K562 (cell line): ENCODE results near the gene GMPR. TPM values are rescaled to one million over a fixed set of nuclear protein-coding genes. Genes with fewer than 3 reads are reported as not detected.

Source experiments
- E2F3 ChIP-seq: fragments of 250-450 bp; sonication (Bioruptor Pico); IDR thresholded peaks from 2 replicates; pipeline ENCODE4 v1.4.0; 2020; ENCODE audit warnings: mild to moderate bottlenecking
- EP300 ChIP-seq: IDR thresholded peaks from 2 replicates; pipeline ENCODE4 v1.6.1; 2012; ENCODE audit warnings: low read length, improper control_type of control experiment
- GTF2A2 ChIP-seq: IDR thresholded peaks from 2 replicates; pipeline ENCODE4 v1.6.1; 2016; ENCODE audit warnings: mild to moderate bottlenecking, missing genetic modification characterization, missing compliant biosample characterization
- HDAC6 ChIP-seq: IDR thresholded peaks from 2 replicates; pipeline ENCODE4 v1.6.1; 2012; ENCODE audit warnings: low read depth, mild to moderate bottlenecking, control low read depth, inconsistent platforms, low read length, moderate library complexity
- MTA1 ChIP-seq: fragments of 450-650 bp; IDR thresholded peaks from 2 replicates; pipeline ENCODE4 v1.6.1; 2017; ENCODE audit warnings: borderline replicate concordance
- NFRKB ChIP-seq: fragments of 450-650 bp; IDR thresholded peaks from 2 replicates; pipeline ENCODE4 v1.6.1; 2016; ENCODE audit warnings: low read depth
- RBFOX2 ChIP-seq: fragments of 200-400 bp; formaldehyde crosslinking; IDR thresholded peaks from 2 replicates; pipeline ENCODE4 v1.6.1; 2017; ENCODE audit warnings: low read depth, mild to moderate bottlenecking, low read length, moderate library complexity
- SIN3A ChIP-seq, 2 experiments: fragments of 150-350 bp in 1 of 2; IDR thresholded peaks; 2 replicates each; pipeline ENCODE4 v1.6.1; 2011 to 2016; ENCODE audit warnings: borderline replicate concordance in 2 of 2, low read depth in 2 of 2, low read length in 2 of 2, mild to moderate bottlenecking in 2 of 2, moderate library complexity in 2 of 2; ENCODE audit not compliant: control insufficient read depth in 1 of 2
- YY1 ChIP-seq, 3 experiments: IDR thresholded peaks; 2 replicates each; pipeline ENCODE4 v1.6.1; 2011; ENCODE audit warnings: low read length in 2 of 3, mild to moderate bottlenecking in 2 of 3, moderate library complexity in 2 of 3, borderline replicate concordance in 1 of 3, control low read depth in 1 of 3, low read depth in 1 of 3; ENCODE audit not compliant: insufficient read depth in 3 of 3, insufficient replicate concordance in 2 of 3, control insufficient read depth in 1 of 3, insufficient read length in 1 of 3; ENCODE audit errors: extremely low read depth in 1 of 3
- ZBTB8A ChIP-seq: fragments of 450-650 bp; IDR thresholded peaks from 2 replicates; pipeline ENCODE4 v1.6.1; 2018; ENCODE audit warnings: mild to moderate bottlenecking, moderate library complexity; ENCODE audit not compliant: partially characterized antibody
- ZNF384 ChIP-seq: IDR thresholded peaks from 2 replicates; pipeline ENCODE4 v1.6.1; 2012; ENCODE audit warnings: low read depth, low read length, improper control_type of control experiment
- ZNF695 ChIP-seq: fragments of 450-650 bp; formaldehyde crosslinking; IDR thresholded peaks from 2 replicates; pipeline ENCODE4 v1.4.0; 2020; ENCODE audit warnings: mild to moderate bottlenecking, moderate library complexity
- polyA plus RNA-seq, 8 experiments: library from polyadenylated mRNA; depleted of rRNA in 4 of 8; stranded (reverse) in 5 of 8; unstranded in 3 of 8; fragments of >200 nt; fragmentation: Nextera tagmentation in 2 of 8; fragmentation: Illumina TruSeq in 1 of 8; extraction: Ambion mirVana in 2 of 8; extraction: Trizol in 1 of 8; gene quantifications; 2 replicates each; pipeline versions ENCODE4 v1.2.1 to v1.2.3, GENCODE V29; 2011 to 2014; ENCODE audit warnings: inconsistent platforms in 1 of 8, missing spikeins in 1 of 8
- total RNA-seq, 7 experiments: library from RNA; depleted of rRNA in 6 of 7; stranded (reverse); fragments of >200 nt in 6 of 7; fragmentation: Illumina TruSeq in 2 of 7; extraction: Trizol in 2 of 7; gene quantifications; 2 replicates each; pipeline versions ENCODE4 v1.2.1 to v1.2.3, GENCODE V29; 2011 to 2021; ENCODE audit warnings: low replicate concordance in 1 of 7
- TF ChIP-seq, protein P1 (sequence below): fragments of 450-650 bp; formaldehyde crosslinking; IDR thresholded peaks from 2 replicates; pipeline ENCODE4 v1.4.0; 2020; ENCODE audit warnings: mild to moderate bottlenecking
- TF ChIP-seq, protein P2 (sequence below): fragments of 250-450 bp; sonication (Bioruptor Pico); IDR thresholded peaks from 2 replicates; pipeline ENCODE4 v1.5.0; 2020; ENCODE audit warnings: mild to moderate bottlenecking
- TF ChIP-seq, protein P3 (sequence below): fragments of 450-650 bp; formaldehyde crosslinking; IDR thresholded peaks from 2 replicates; pipeline ENCODE4 v1.4.0; 2020; ENCODE audit warnings: mild to moderate bottlenecking, moderate library complexity
- TF ChIP-seq, protein P4 (sequence below): fragments of 450-650 bp; formaldehyde crosslinking; IDR thresholded peaks from 2 replicates; pipeline ENCODE4 v1.4.0; 2020; ENCODE audit warnings: mild to moderate bottlenecking, moderate library complexity
- TF ChIP-seq, protein P5 (sequence below), 2 experiments: fragments of 450-650 bp in 1 of 2; sonication (generic) in 1 of 2; formaldehyde crosslinking; conservative IDR thresholded peaks; 2 replicates each; pipeline versions ENCODE4 v1.4.0 to v1.8.1; 2020 to 2022; ENCODE audit warnings: mild to moderate bottlenecking in 1 of 2, missing genetic modification reagents in 1 of 2

The GMPR gene
- total and polyA plus RNA-seq, 9 of the 15 experiments (the other 6 are each of a cell fraction or from before 2014, with no cell fraction given): 34.6 to 83.7 (median 49.8) TPM

DNA sequence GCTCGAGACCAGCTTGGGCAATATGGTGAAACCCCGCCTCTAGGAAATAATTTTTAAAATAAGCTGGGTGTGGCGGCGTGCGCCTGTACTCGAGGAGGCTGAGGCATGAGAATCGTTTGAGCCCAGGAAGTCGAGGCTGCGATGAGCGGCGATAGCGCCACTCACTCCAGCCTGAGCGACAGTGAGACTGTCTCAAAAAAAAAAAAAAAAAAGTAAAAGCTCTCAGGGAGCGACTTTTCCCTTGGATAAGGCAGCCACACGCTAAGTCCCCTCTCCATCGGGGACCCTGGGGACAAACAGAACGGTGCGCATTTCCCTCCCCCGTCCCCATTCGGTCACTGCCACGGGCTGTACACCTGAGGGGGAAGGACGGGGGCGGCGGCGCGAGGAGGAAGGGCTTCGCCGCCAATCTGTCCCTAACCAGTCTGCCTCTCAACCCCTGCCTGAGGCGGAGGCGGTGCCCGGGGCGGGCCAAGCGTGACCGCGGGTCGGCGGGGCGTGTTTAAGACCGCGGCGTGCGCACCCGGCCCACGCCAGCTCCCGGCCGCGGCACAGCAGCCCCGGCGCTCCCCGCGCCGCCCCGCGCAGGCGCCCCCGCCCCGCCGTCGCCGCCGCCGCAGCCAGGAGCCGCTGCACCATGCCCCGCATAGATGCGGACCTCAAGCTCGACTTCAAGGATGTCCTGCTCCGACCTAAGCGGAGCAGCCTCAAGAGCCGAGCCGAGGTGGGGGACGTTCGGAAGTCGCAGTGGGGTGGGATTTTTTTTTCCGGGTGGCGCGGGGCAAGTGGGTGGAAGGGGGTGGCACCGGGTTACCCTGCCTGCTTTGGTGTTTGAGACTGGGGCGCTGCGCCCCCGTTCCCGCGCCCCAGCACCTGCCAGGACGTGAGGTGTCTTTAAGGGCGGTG, at the start of gene GMPR (continued):
- TF ChIP-seq YY1 (IDR thresholded peaks at IDR 0.05; ENCODE audit: borderline replicate concordance in 1 of 3, control insufficient read depth in 1 of 3, extremely low read depth in 1 of 3, insufficient read depth in 3 of 3, insufficient read length in 1 of 3, insufficient replicate concordance in 2 of 3, low read depth in 1 of 3, low read length in 2 of 3) (peak in 1 of 3 experiments; percentile 6), GTF2A2 (no peak), EP300 (no peak), SIN3A (IDR thresholded peaks at IDR 0.05; ENCODE audit: borderline replicate concordance in 2 of 2, control insufficient read depth in 1 of 2, low read depth in 2 of 2, low read length in 2 of 2) (peak; percentile 7 to 19; a peak in 2 of 4 replicates), NFRKB (no peak; the same call in 1 of the 2 replicates), HDAC6 (no peak), RBFOX2 (peak; percentile 81), ZBTB8A (no peak), ZNF695 (no peak), MTA1 (peak; percentile 30; the same call in 1 of the 2 replicates), ZNF384 (peak; percentile 94), E2F3 (CRISPR knock-in tag) (no peak)
- TF ChIP-seq, protein P1, sequence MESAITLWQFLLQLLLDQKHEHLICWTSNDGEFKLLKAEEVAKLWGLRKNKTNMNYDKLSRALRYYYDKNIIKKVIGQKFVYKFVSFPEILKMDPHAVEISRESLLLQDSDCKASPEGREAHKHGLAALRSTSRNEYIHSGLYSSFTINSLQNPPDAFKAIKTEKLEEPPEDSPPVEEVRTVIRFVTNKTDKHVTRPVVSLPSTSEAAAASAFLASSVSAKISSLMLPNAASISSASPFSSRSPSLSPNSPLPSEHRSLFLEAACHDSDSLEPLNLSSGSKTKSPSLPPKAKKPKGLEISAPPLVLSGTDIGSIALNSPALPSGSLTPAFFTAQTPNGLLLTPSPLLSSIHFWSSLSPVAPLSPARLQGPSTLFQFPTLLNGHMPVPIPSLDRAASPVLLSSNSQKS (CRISPR knock-in tag): no peak
- TF ChIP-seq, protein P2, sequence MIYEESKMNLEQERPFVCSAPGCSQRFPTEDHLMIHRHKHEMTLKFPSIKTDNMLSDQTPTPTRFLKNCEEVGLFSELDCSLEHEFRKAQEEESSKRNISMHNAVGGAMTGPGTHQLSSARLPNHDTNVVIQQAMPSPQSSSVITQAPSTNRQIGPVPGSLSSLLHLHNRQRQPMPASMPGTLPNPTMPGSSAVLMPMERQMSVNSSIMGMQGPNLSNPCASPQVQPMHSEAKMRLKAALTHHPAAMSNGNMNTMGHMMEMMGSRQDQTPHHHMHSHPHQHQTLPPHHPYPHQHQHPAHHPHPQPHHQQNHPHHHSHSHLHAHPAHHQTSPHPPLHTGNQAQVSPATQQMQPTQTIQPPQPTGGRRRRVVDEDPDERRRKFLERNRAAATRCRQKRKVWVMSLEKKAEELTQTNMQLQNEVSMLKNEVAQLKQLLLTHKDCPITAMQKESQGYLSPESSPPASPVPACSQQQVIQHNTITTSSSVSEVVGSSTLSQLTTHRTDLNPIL: no peak
- TF ChIP-seq, protein P3, sequence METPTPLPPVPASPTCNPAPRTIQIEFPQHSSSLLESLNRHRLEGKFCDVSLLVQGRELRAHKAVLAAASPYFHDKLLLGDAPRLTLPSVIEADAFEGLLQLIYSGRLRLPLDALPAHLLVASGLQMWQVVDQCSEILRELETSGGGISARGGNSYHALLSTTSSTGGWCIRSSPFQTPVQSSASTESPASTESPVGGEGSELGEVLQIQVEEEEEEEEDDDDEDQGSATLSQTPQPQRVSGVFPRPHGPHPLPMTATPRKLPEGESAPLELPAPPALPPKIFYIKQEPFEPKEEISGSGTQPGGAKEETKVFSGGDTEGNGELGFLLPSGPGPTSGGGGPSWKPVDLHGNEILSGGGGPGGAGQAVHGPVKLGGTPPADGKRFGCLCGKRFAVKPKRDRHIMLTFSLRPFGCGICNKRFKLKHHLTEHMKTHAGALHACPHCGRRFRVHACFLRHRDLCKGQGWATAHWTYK (CRISPR knock-in tag): no peak; the same call in 1 of the 2 replicates
- TF ChIP-seq, protein P4, sequence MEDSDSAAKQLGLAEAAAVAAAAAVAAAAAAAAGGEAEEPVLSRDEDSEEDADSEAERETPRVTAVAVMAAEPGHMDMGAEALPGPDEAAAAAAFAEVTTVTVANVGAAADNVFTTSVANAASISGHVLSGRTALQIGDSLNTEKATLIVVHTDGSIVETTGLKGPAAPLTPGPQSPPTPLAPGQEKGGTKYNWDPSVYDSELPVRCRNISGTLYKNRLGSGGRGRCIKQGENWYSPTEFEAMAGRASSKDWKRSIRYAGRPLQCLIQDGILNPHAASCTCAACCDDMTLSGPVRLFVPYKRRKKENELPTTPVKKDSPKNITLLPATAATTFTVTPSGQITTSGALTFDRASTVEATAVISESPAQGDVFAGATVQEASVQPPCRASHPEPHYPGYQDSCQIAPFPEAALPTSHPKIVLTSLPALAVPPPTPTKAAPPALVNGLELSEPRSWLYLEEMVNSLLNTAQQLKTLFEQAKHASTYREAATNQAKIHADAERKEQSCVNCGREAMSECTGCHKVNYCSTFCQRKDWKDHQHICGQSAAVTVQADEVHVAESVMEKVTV (CRISPR knock-in tag): no peak
- TF ChIP-seq, protein P5, sequence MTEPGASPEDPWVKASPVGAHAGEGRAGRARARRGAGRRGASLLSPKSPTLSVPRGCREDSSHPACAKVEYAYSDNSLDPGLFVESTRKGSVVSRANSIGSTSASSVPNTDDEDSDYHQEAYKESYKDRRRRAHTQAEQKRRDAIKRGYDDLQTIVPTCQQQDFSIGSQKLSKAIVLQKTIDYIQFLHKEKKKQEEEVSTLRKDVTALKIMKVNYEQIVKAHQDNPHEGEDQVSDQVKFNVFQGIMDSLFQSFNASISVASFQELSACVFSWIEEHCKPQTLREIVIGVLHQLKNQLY (CRISPR knock-in tag; conservative IDR thresholded peaks at IDR 0.05): no peak
